ENCODE data around the gene IL1RAPL1. TPM values are rescaled to one million over a fixed set of nuclear protein-coding genes. Genes with fewer than 3 reads are reported as not detected.

The IL1RAPL1 gene
- total and polyA plus RNA-seq, 2 experiments from 2014 or later: 0.18 to 0.49 TPM

DNA sequence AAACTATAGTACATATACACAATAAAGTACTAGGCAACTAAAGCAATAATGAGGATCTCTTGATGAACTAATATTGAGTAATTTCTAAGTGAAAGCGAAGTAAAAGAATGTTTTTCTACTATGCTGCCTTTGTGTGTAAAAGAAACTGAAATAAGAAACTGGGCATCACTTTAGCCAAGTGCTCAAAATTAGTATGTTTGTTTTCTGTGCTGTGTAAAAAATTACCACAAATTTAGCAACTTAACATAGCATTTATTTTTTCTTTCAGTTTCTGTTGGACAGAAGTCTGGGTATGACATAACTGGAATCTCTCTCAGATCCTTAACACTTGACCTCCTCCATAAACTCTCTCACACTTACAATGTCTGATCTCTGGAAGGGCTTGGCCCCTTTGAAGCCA is 941.0 kb downstream of the IL1RAPL1 start:
- TF ChIP-seq, protein P1, sequence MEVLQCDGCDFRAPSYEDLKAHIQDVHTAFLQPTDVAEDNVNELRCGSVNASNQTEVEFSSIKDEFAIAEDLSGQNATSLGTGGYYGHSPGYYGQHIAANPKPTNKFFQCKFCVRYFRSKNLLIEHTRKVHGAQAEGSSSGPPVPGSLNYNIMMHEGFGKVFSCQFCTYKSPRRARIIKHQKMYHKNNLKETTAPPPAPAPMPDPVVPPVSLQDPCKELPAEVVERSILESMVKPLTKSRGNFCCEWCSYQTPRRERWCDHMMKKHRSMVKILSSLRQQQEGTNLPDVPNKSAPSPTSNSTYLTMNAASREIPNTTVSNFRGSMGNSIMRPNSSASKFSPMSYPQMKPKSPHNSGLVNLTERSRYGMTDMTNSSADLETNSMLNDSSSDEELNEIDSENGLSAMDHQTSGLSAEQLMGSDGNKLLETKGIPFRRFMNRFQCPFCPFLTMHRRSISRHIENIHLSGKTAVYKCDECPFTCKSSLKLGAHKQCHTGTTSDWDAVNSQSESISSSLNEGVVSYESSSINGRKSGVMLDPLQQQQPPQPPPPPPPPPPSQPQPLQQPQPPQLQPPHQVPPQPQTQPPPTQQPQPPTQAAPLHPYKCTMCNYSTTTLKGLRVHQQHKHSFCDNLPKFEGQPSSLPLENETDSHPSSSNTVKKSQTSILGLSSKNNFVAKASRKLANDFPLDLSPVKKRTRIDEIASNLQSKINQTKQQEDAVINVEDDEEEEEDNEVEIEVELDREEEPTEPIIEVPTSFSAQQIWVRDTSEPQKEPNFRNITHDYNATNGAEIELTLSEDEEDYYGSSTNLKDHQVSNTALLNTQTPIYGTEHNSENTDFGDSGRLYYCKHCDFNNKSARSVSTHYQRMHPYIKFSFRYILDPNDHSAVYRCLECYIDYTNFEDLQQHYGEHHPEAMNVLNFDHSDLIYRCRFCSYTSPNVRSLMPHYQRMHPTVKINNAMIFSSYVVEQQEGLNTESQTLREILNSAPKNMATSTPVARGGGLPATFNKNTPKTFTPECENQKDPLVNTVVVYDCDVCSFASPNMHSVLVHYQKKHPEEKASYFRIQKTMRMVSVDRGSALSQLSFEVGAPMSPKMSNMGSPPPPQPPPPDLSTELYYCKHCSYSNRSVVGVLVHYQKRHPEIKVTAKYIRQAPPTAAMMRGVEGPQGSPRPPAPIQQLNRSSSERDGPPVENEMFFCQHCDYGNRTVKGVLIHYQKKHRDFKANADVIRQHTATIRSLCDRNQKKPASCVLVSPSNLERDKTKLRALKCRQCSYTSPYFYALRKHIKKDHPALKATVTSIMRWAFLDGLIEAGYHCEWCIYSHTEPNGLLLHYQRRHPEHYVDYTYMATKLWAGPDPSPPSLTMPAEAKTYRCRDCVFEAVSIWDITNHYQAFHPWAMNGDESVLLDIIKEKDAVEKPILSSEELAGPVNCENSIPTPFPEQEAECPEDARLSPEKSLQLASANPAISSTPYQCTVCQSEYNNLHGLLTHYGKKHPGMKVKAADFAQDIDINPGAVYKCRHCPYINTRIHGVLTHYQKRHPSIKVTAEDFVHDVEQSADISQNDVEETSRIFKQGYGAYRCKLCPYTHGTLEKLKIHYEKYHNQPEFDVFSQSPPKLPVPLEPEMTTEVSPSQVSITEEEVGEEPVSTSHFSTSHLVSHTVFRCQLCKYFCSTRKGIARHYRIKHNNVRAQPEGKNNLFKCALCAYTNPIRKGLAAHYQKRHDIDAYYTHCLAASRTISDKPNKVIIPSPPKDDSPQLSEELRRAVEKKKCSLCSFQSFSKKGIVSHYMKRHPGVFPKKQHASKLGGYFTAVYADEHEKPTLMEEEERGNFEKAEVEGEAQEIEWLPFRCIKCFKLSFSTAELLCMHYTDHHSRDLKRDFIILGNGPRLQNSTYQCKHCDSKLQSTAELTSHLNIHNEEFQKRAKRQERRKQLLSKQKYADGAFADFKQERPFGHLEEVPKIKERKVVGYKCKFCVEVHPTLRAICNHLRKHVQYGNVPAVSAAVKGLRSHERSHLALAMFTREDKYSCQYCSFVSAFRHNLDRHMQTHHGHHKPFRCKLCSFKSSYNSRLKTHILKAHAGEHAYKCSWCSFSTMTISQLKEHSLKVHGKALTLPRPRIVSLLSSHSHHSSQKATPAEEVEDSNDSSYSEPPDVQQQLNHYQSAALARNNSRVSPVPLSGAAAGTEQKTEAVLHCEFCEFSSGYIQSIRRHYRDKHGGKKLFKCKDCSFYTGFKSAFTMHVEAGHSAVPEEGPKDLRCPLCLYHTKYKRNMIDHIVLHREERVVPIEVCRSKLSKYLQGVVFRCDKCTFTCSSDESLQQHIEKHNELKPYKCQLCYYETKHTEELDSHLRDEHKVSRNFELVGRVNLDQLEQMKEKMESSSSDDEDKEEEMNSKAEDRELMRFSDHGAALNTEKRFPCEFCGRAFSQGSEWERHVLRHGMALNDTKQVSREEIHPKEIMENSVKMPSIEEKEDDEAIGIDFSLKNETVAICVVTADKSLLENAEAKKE (CRISPR knock-in tag; IDR thresholded peaks at IDR 0.05): no peak
- TF ChIP-seq ZNF331 (CRISPR knock-in tag; IDR thresholded peaks at IDR 0.05; ENCODE audit: low read depth) (no peak), JUNB (IDR thresholded peaks at IDR 0.05; ENCODE audit: unreplicated experiment) (no peak), EZH2 (IDR thresholded peaks at IDR 0.05; ENCODE audit: low read depth, unreplicated experiment) (no peak), ZNF114 (CRISPR knock-in tag; IDR thresholded peaks at IDR 0.05) (no peak), STAT1 (IDR thresholded peaks at IDR 0.05; ENCODE audit: unreplicated experiment) (no peak), POLR2AphosphoS5 (IDR thresholded peaks at IDR 0.05; ENCODE audit: low read depth) (no peak), NANOG (IDR thresholded peaks at IDR 0.05; ENCODE audit: borderline replicate concordance) (no peak), EZH2phosphoT487 (IDR thresholded peaks at IDR 0.05; ENCODE audit: unreplicated experiment) (no peak), CREB1 (CRISPR knock-in tag; IDR thresholded peaks at IDR 0.05; ENCODE audit: low read depth) (no peak)
- TF ChIP-seq, protein P2, sequence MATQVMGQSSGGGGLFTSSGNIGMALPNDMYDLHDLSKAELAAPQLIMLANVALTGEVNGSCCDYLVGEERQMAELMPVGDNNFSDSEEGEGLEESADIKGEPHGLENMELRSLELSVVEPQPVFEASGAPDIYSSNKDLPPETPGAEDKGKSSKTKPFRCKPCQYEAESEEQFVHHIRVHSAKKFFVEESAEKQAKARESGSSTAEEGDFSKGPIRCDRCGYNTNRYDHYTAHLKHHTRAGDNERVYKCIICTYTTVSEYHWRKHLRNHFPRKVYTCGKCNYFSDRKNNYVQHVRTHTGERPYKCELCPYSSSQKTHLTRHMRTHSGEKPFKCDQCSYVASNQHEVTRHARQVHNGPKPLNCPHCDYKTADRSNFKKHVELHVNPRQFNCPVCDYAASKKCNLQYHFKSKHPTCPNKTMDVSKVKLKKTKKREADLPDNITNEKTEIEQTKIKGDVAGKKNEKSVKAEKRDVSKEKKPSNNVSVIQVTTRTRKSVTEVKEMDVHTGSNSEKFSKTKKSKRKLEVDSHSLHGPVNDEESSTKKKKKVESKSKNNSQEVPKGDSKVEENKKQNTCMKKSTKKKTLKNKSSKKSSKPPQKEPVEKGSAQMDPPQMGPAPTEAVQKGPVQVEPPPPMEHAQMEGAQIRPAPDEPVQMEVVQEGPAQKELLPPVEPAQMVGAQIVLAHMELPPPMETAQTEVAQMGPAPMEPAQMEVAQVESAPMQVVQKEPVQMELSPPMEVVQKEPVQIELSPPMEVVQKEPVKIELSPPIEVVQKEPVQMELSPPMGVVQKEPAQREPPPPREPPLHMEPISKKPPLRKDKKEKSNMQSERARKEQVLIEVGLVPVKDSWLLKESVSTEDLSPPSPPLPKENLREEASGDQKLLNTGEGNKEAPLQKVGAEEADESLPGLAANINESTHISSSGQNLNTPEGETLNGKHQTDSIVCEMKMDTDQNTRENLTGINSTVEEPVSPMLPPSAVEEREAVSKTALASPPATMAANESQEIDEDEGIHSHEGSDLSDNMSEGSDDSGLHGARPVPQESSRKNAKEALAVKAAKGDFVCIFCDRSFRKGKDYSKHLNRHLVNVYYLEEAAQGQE (IDR thresholded peaks at IDR 0.05; ENCODE audit: unreplicated experiment): no peak
- TF ChIP-seq, protein P3, sequence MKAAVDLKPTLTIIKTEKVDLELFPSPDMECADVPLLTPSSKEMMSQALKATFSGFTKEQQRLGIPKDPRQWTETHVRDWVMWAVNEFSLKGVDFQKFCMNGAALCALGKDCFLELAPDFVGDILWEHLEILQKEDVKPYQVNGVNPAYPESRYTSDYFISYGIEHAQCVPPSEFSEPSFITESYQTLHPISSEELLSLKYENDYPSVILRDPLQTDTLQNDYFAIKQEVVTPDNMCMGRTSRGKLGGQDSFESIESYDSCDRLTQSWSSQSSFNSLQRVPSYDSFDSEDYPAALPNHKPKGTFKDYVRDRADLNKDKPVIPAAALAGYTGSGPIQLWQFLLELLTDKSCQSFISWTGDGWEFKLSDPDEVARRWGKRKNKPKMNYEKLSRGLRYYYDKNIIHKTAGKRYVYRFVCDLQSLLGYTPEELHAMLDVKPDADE (IDR thresholded peaks at IDR 0.05): no peak
- TF ChIP-seq, protein P4, sequence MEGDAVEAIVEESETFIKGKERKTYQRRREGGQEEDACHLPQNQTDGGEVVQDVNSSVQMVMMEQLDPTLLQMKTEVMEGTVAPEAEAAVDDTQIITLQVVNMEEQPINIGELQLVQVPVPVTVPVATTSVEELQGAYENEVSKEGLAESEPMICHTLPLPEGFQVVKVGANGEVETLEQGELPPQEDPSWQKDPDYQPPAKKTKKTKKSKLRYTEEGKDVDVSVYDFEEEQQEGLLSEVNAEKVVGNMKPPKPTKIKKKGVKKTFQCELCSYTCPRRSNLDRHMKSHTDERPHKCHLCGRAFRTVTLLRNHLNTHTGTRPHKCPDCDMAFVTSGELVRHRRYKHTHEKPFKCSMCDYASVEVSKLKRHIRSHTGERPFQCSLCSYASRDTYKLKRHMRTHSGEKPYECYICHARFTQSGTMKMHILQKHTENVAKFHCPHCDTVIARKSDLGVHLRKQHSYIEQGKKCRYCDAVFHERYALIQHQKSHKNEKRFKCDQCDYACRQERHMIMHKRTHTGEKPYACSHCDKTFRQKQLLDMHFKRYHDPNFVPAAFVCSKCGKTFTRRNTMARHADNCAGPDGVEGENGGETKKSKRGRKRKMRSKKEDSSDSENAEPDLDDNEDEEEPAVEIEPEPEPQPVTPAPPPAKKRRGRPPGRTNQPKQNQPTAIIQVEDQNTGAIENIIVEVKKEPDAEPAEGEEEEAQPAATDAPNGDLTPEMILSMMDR (conservative IDR thresholded peaks at IDR 0.05; ENCODE audit: low read depth in 2 of 2): no peak
- Histone ChIP-seq H3K4me3 (no peak overlapping the region), H3K27me3 (ENCODE audit: insufficient read depth) (no peaks in the 10 kb centered on the region), H3K27ac (ENCODE audit: low read depth) (no peak overlapping the region), H4K20me1 (replicated peaks; ENCODE audit: insufficient read depth) (no peaks in the 10 kb centered on the region), H3K36me3 (ENCODE audit: insufficient read depth) (no peaks in the 10 kb centered on the region), H3K9me2 (ENCODE audit: insufficient read depth) (no peaks in the 10 kb centered on the region), H3K4me2 (no peak overlapping the region), H3F3A (replicated peaks; ENCODE audit: low read depth) (no peaks in the 10 kb centered on the region), H2AFZ (no peak overlapping the region), H3K79me2 (replicated peaks; ENCODE audit: insufficient read depth) (no peaks in the 10 kb centered on the region), H3K4me1 (ENCODE audit: insufficient read depth) (no peaks in the 10 kb centered on the region)
- Mint-ChIP-seq H3K27me3 (ENCODE audit: insufficient read depth, low read depth, poor library complexity) (no peaks in the 10 kb centered on the region), H3K36me3 (ENCODE audit: low read depth) (no peaks in the 10 kb centered on the region), H3K9me3 (no peaks in the 10 kb centered on the region), H3K27ac (no peak overlapping the region), H3K4me1 (no peaks in the 10 kb centered on the region), H3K4me3 (no peak overlapping the region)
- DNase-seq (ENCODE audit: low spot score) (no peak), ATAC-seq (no peak)

All from GM23338 (cell line).